Activated CD8-positive, alpha-beta memory T cell treated with anti-CD3 and anti-CD28 coated beads, Interleukin-2, amount 50 U/mL, for 4 hours (primary cell): Measurements from ENCODE around the gene GPRC5B.

Experiments used
- DNase-seq: peaks from one replicate; pipeline ENCODE4 v3.0.0-alpha.2; 2020

The GPRC5B gene

GRCh38 chr16:19884611-19885450, at the start of gene GPRC5B:
TSS of gene GPRC5B (minus strand) at chr16:19884848. CDS start at chr16:19872845, 12,003 bp downstream.
- peak; percentile 46 for DNase-seq

- no peak for DNase-seq
These were observed 49.1 kb upstream of the GPRC5B start for GRCh38 chr16:19933740-19934139.

- DNase-seq, result no peak
These were observed 44.4 kb upstream of the GPRC5B start for GRCh38 chr16:19929062-19929511.

GRCh38 chr16:19928432-19928831, 43.8 kb upstream of the GPRC5B start:
- DNase-seq, result no peak

- no peak for DNase-seq
These were observed 42.1 kb upstream of the GPRC5B start for GRCh38 chr16:19926449-19927390.

- DNase-seq, result no peak
These were observed 38.7 kb upstream of the GPRC5B start for GRCh38 chr16:19923396-19923795.

- DNase-seq, result no peak
These were observed 34.5 kb upstream of the GPRC5B start for GRCh38 chr16:19919142-19919541.

GRCh38 chr16:19916064-19916463, 31.4 kb upstream of the GPRC5B start:
- no peak for DNase-seq

- DNase-seq, result no peak
These were observed 30.2 kb upstream of the GPRC5B start for GRCh38 chr16:19914877-19915276.

- DNase-seq, result no peak
These were observed 28.6 kb upstream of the GPRC5B start for GRCh38 chr16:19913340-19913645.

- DNase-seq, result no peak
These were observed 28.0 kb upstream of the GPRC5B start for GRCh38 chr16:19912455-19913339.

- DNase-seq, result no peak
These were observed 27.3 kb upstream of the GPRC5B start for GRCh38 chr16:19911747-19912454.

- no peak for DNase-seq
These were observed 26.6 kb upstream of the GPRC5B start for GRCh38 chr16:19911204-19911603.

GRCh38 chr16:19909750-19910322, 25.2 kb upstream of the GPRC5B start:
- no peak for DNase-seq

GRCh38 chr16:19908921-19909320, 24.3 kb upstream of the GPRC5B start:
- no peak for DNase-seq

- DNase-seq, result peak; percentile 68
These were observed 22.7 kb upstream of the GPRC5B start for GRCh38 chr16:19907161-19907992.

- DNase-seq, result no peak
These were observed 16.5 kb upstream of the GPRC5B start for GRCh38 chr16:19901164-19901563.

- no peak for DNase-seq
These were observed 14.9 kb upstream of the GPRC5B start for GRCh38 chr16:19899605-19899955.

GRCh38 chr16:19898924-19899604, 14.4 kb upstream of the GPRC5B start:
- peak; percentile 32 for DNase-seq

GRCh38 chr16:19898166-19898565, 13.5 kb upstream of the GPRC5B start:
- no peak for DNase-seq
